CD14-positive monocyte (primary cell): ENCODE measurements around the gene KLK14. TPM values are rescaled to one million over a fixed set of nuclear protein-coding genes. Genes with fewer than 3 reads are reported as not detected.
A peak's percentile ranks its signal among the peaks of the same experiment; 100 is the strongest.

Experiments used
- DNase-seq, 3 donors: peaks; one replicate each; pipeline ENCODE4 v3.0.0-alpha.2; 2011 to 2022
- H2AFZ ChIP-seq: 2 replicates; pipeline ENCODE4 v1.6.0; 2012; ENCODE audit warnings: mild to moderate bottlenecking, low read depth, low read length, inconsistent platforms; ENCODE audit not compliant: insufficient read depth, poor library complexity, severe bottlenecking
- H3K27ac ChIP-seq, 2 donors: 1 replicate in 1 of 2; 2 replicates in 1 of 2; pipeline ENCODE4 v1.5.1; 2012 to 2013; ENCODE audit warnings: low read length in 2 of 2, control low read depth in 1 of 2, inconsistent platforms in 1 of 2, low read depth in 1 of 2, mild to moderate bottlenecking in 1 of 2
- H3K27me3 ChIP-seq, 2 donors: one replicate each; pipeline versions ENCODE4 v1.6.0 to v1.6.1; 2011 to 2013; ENCODE audit warnings: low read length in 2 of 2; ENCODE audit not compliant: control insufficient read depth in 2 of 2, insufficient read depth in 2 of 2
- H3K36me3 ChIP-seq, 2 donors: replicated peaks in 1 of 2; 1 replicate in 1 of 2; 2 replicates in 1 of 2; pipeline versions ENCODE4 v1.5.1 to v1.6.1; 2012 to 2013; ENCODE audit warnings: low read length in 2 of 2, control low read depth in 1 of 2, inconsistent platforms in 1 of 2, mild to moderate bottlenecking in 1 of 2; ENCODE audit not compliant: insufficient read depth in 2 of 2, control insufficient read depth in 1 of 2
- H3K4me1 ChIP-seq, 2 donors: 1 replicate in 1 of 2; 2 replicates in 1 of 2; pipeline versions ENCODE4 v1.5.1 to v1.6.1; 2012 to 2013; ENCODE audit warnings: low read length in 2 of 2, control low read depth in 1 of 2, inconsistent platforms in 1 of 2, mild to moderate bottlenecking in 1 of 2, moderate library complexity in 1 of 2; ENCODE audit not compliant: insufficient read depth in 2 of 2, control insufficient read depth in 1 of 2
- H3K4me2 ChIP-seq: replicated peaks from 2 replicates; pipeline ENCODE3; 2012; ENCODE audit warnings: low read length, moderate library complexity, mild to moderate bottlenecking; ENCODE audit not compliant: poor library complexity, severe bottlenecking; ENCODE audit errors: extremely low read depth
- H3K4me3 ChIP-seq, 3 experiments: fragments of 200-600 bp in 1 of 3; sonication (generic) in 1 of 3; replicated peaks in 1 of 3; 1 replicate in 2 of 3; 2 replicates in 1 of 3; pipeline ENCODE4 v1.5.1; 2011 to 2013; ENCODE audit warnings: low read length in 3 of 3, mild to moderate bottlenecking in 3 of 3, control low read depth in 2 of 3, low read depth in 2 of 3, inconsistent platforms in 1 of 3, moderate library complexity in 1 of 3
- H3K79me2 ChIP-seq: 2 replicates; pipeline ENCODE4 v1.6.0; 2012; ENCODE audit warnings: mild to moderate bottlenecking, control low read depth, inconsistent platforms, low read length, moderate library complexity; ENCODE audit not compliant: insufficient read depth
- H3K9ac ChIP-seq: 2 replicates; pipeline ENCODE4 v1.6.0; 2017; ENCODE audit warnings: low read length, mild to moderate bottlenecking; ENCODE audit not compliant: insufficient read depth, poor library complexity, severe bottlenecking
- H3K9me3 ChIP-seq, 2 donors: replicated peaks in 1 of 2; 1 replicate in 1 of 2; 2 replicates in 1 of 2; pipeline versions ENCODE4 v1.5.1 to v1.6.1; 2012 to 2013; ENCODE audit warnings: low read length in 2 of 2, control low read depth in 1 of 2; ENCODE audit not compliant: control insufficient read depth in 1 of 2, insufficient read depth in 1 of 2
- H4K20me1 ChIP-seq: 2 replicates; pipeline ENCODE4 v1.6.0; 2012; ENCODE audit warnings: mild to moderate bottlenecking, low read length, control low read depth, moderate library complexity; ENCODE audit not compliant: insufficient read depth
- H3K27ac Mint-ChIP-seq, 7 donors: one replicate each; pipeline ENCODE4 v1.8.0; 2020; ENCODE audit warnings: mild to moderate bottlenecking in 7 of 7, mixed read lengths in 7 of 7, moderate library complexity in 6 of 7, inconsistent platforms in 2 of 7
- H3K27me3 Mint-ChIP-seq, 3 donors: one replicate each; pipeline ENCODE4 v1.8.0; 2021 to 2022; ENCODE audit warnings: low read depth in 3 of 3, mild to moderate bottlenecking in 3 of 3, mixed read lengths in 3 of 3, moderate library complexity in 3 of 3, inconsistent platforms in 1 of 3
- H3K36me3 Mint-ChIP-seq, 2 donors: one replicate each; pipeline ENCODE4 v1.8.0; 2020; ENCODE audit warnings: mixed read lengths in 2 of 2, inconsistent platforms in 1 of 2, mild to moderate bottlenecking in 1 of 2
- H3K4me1 Mint-ChIP-seq: one replicate; pipeline ENCODE4 v1.8.0; 2020; ENCODE audit warnings: mild to moderate bottlenecking, mixed read lengths
- H3K4me3 Mint-ChIP-seq, 2 donors: one replicate each; pipeline ENCODE4 v1.8.0; 2020; ENCODE audit warnings: mild to moderate bottlenecking in 2 of 2, mixed read lengths in 2 of 2, moderate library complexity in 1 of 2
- H3K9me3 Mint-ChIP-seq, 7 donors: one replicate each; pipeline ENCODE4 v1.8.0; 2020 to 2022; ENCODE audit warnings: mixed read lengths in 7 of 7, mild to moderate bottlenecking in 6 of 7, moderate library complexity in 6 of 7, inconsistent platforms in 2 of 7
- WGBS: methylation state at CpG from one replicate; pipeline ENCODE4 v1.1.5; 2013; ENCODE audit warnings: missing lambda C conversion rate; ENCODE audit not compliant: insufficient coverage; 5-methylcytosine and 5-hydroxymethylcytosine counted together
- intact Hi-C, 2 donors: fragments of 100-400 bp; cut with micrococcal nuclease; formaldehyde crosslinking; loops; one replicate each; pipeline versions ENCODE4 v1.15.0 to v1.15.1; 2023
- polyA plus RNA-seq, 3 donors: library from polyadenylated mRNA; depleted of rRNA in 1 of 3; unstranded in 2 of 3; stranded (reverse) in 1 of 3; fragments of 300-500 nt in 2 of 3; fragments of >200 nt in 1 of 3; fragmentation: Illumina TruSeq in 2 of 3; gene quantifications; 1 replicate in 2 of 3; 2 replicates in 1 of 3; pipeline ENCODE4 v1.2.3, GENCODE V29; 2012 to 2021
- TF ChIP-seq, protein P1 (sequence below): fragments of 200-600 bp; IDR thresholded peaks from one replicate; pipeline ENCODE4 v1.8.0; 2022; ENCODE audit warnings: antibody characterized with exemption, mild to moderate bottlenecking

KLK14 gene
- polyA plus RNA-seq, 3 donors: 0.29 TPM; not detected in 2

DNA sequence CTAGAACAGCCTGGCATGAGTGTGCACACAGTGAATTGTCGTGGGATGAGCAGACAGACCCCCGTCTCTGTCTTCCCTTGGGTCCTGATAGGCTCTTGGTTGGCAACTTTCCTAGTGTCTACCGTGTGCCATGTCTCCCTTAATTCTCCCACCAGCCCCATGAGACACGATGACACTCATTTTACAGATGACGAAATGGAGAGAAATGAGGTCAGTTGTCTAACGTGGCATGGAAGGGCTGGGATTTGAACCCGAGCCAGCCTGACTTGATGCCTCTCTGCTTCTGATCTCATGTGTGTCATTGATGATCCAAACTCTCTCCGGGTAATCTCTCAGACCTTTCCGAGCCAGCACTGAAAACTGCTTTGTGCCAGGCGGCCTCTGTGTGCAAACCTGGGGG lies 8.4 kb upstream of the KLK14 start:
- H3K4me2 ChIP-seq: no peak overlapping the region
- H3K36me3 ChIP-seq: no peaks in the 10 kb centered on the region
- TF ChIP-seq, protein P1, sequence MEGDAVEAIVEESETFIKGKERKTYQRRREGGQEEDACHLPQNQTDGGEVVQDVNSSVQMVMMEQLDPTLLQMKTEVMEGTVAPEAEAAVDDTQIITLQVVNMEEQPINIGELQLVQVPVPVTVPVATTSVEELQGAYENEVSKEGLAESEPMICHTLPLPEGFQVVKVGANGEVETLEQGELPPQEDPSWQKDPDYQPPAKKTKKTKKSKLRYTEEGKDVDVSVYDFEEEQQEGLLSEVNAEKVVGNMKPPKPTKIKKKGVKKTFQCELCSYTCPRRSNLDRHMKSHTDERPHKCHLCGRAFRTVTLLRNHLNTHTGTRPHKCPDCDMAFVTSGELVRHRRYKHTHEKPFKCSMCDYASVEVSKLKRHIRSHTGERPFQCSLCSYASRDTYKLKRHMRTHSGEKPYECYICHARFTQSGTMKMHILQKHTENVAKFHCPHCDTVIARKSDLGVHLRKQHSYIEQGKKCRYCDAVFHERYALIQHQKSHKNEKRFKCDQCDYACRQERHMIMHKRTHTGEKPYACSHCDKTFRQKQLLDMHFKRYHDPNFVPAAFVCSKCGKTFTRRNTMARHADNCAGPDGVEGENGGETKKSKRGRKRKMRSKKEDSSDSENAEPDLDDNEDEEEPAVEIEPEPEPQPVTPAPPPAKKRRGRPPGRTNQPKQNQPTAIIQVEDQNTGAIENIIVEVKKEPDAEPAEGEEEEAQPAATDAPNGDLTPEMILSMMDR: no peak
- H3K27me3 ChIP-seq: no peaks in the 10 kb centered on the region
- WGBS: 93% methylated on average over 7 of the region's 10 CpGs
- no peak overlapping the region for H3K4me3 Mint-ChIP-seq
- peaks cover 0 to 7% of the 10 kb centered on the region in 2 donors for H3K36me3 Mint-ChIP-seq
- no peak overlapping the region for H2AFZ ChIP-seq
- H3K27ac Mint-ChIP-seq: no peak overlapping the region
- H3K79me2 ChIP-seq: no peaks in the 10 kb centered on the region
- H3K4me3 ChIP-seq: no peak overlapping the region
- H3K27me3 Mint-ChIP-seq: peaks cover 8 to 18% (median 12%) of the 10 kb centered on the region in 3 donors
- no peaks in the 10 kb centered on the region for H4K20me1 ChIP-seq
- no peaks in the 10 kb centered on the region for H3K4me1 ChIP-seq
- no peak overlapping the region for H3K9ac ChIP-seq
- no peak overlapping the region for H3K27ac ChIP-seq
- H3K9me3 Mint-ChIP-seq: no peaks in the 10 kb centered on the region
- intact Hi-C loops: no loop called here
- H3K9me3 ChIP-seq: no peaks in the 10 kb centered on the region
- H3K4me1 Mint-ChIP-seq: no peaks in the 10 kb centered on the region
- no peak for DNase-seq

DNA sequence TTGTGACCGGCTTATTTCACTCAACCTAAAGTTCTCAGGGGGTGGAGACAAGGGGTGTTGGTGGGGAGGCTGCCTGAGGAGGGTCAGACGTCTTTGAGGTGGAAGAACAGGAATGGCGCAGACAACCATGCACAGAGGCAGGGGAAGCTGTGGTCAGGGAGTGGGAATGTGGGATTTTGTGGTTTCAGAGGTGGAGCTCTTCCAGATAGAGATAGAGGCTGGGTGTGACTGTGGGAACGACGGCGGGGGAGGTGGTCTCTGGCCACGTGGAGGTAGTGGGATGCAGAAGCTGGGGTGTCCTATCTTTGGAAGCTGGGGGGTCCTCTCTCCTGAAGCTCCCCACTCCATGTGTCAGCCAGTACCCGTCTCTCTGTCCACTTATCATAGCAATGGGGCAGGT lies 7.8 kb upstream of the KLK14 start:
- TF ChIP-seq, protein P1: no peak
- no peaks in the 10 kb centered on the region for H3K79me2 ChIP-seq
- no peaks in the 10 kb centered on the region for H3K9me3 ChIP-seq
- DNase-seq: no peak
- Mint-ChIP-seq H3K9me3 (no peaks in the 10 kb centered on the region), H3K36me3 (peaks cover 0 to 4% of the 10 kb centered on the region in 2 donors), H3K4me1 (no peaks in the 10 kb centered on the region), H3K27ac (peak overlapping the region in 1 of 7 donors; percentile 12), H3K4me3 (no peak overlapping the region), H3K27me3 (peaks cover 8 to 18% (median 13%) of the 10 kb centered on the region in 3 donors)
- no peak overlapping the region for H2AFZ ChIP-seq
- no peaks in the 10 kb centered on the region for H3K27me3 ChIP-seq
- H4K20me1 ChIP-seq: no peaks in the 10 kb centered on the region
- no peak overlapping the region for H3K4me2 ChIP-seq
- H3K9ac ChIP-seq: no peak overlapping the region
- no peak overlapping the region for H3K27ac ChIP-seq
- H3K36me3 ChIP-seq: no peaks in the 10 kb centered on the region
- no peaks in the 10 kb centered on the region for H3K4me1 ChIP-seq
- intact Hi-C loops: no loop called here
- no peak overlapping the region for H3K4me3 ChIP-seq
- 52% methylated on average over 3 of the region's 8 CpGs for WGBS
